ENCODE results near the gene SH3BP1.

- TF ChIP-seq CTCF (IDR thresholded peaks at IDR 0.05) (no peak), ZFX (IDR thresholded peaks at IDR 0.05; ENCODE audit: borderline replicate concordance) (no peak)
These were observed 30.1 kb downstream of the SH3BP1 start for GRCh38 chr22:37669586-37669985.

All from 22Rv1 (cell line).